Motor neuron (in vitro differentiated cells): ENCODE measurements around the gene STK26. TPM values are rescaled to one million over a fixed set of nuclear protein-coding genes. Genes with fewer than 3 reads are reported as not detected.
A peak's percentile ranks its signal among the peaks of the same experiment; 100 is the strongest.

ENCODE experiments used
- ATAC-seq, 8 experiments: fragments of 200-7000 bp; cut with Tn5 transposase; replicated peaks in 6 of 8; 2 replicates each; pipeline ENCODE4 v1.8.0; 2021; ENCODE audit warnings: mild to moderate bottlenecking in 8 of 8, moderate library complexity in 8 of 8
- H3K27ac ChIP-seq, 2 donors: fragments of 250-450 bp; sonication (Bioruptor Pico); 2 replicates each; pipeline ENCODE4 v1.9.0; 2021; ENCODE audit warnings: antibody characterized with exemption in 2 of 2, mild to moderate bottlenecking in 2 of 2, moderate library complexity in 1 of 2
- H3K4me1 ChIP-seq, 2 donors: fragments of 250-450 bp; sonication (Bioruptor Pico); replicated peaks in 1 of 2; 2 replicates each; pipeline ENCODE4 v1.6.1; 2021; ENCODE audit warnings: antibody characterized with exemption in 2 of 2, mild to moderate bottlenecking in 2 of 2, moderate library complexity in 1 of 2
- H3K4me3 ChIP-seq, 5 donors: fragments of 250-450 bp; sonication (Bioruptor Pico); 2 replicates each; pipeline ENCODE4 v1.9.0; 2021; ENCODE audit warnings: antibody characterized with exemption in 5 of 5, mild to moderate bottlenecking in 5 of 5, moderate library complexity in 4 of 5
- WGBS, 10 experiments: fragments of 450-650 bp; shearing (Covaris generic); methylation state at CpG; one replicate each; pipeline ENCODE4 v1.0.0; 2022; 5-methylcytosine and 5-hydroxymethylcytosine counted together
- in situ Hi-C, 9 experiments: fragments of 400-800 bp; cut with MboI; loops; one replicate each; pipeline ENCODE4 v1.15.0; 2021; ENCODE audit warnings: low sequenced_read_pairs in 9 of 9, low pct_unique_long_range_greater_than_20kb in 2 of 9; ENCODE audit not compliant: unreplicated experiment in 9 of 9
- total RNA-seq, 8 experiments: library from RNA; unstranded; fragments of 300-600 nt; gene quantifications; 2 replicates each; pipeline versions ENCODE4 v1.2.3 to v1.2.4, GENCODE V29; 2022

Gene STK26
- total RNA-seq, 8 experiments from 2014 or later = 3.7 to 45.0 (median 9.5) TPM

DNA sequence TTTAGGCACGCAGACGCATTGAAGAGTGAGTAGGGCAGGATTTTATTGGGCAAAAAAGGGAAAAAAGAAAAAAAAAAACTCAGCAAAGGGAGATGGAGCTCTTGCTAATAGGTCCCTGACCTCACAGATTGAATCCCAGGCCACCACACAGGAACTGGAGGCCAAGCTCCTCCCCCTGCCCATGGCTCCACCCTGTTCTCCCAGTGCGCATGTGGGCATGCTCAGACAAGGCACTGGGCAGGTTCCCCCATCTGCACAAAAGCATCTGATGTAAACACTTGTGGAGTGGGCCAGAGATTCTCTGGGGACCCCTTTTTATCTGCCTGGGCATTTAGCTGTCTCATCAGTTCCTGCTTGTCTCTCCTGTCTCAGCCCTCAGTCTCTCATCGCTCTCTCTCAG lies 95.3 kb downstream of the STK26 start:
- in situ Hi-C loops = no loop called here
- no peak overlapping the region for H3K27ac ChIP-seq
- H3K4me3 ChIP-seq = no peak overlapping the region
- peak in 1 of 8 experiments; percentile 52 for ATAC-seq
- H3K4me1 ChIP-seq = peaks cover 4 to 11% of the 10 kb centered on the region in 2 donors
- 60 to 100% (median 80%) methylated on average over 1 to 4 of the region's 4 CpGs; no CpG with 5 or more reads in 5 of the 10 experiments for WGBS, 10 experiments

- Histone ChIP-seq H3K4me1 (peaks cover 4 to 11% of the 10 kb centered on the region in 2 donors), H3K4me3 (no peak overlapping the region), H3K27ac (no peak overlapping the region)
- ATAC-seq = peak in 1 of 8 experiments; percentile 12
- in situ Hi-C loops = no loop called here
- WGBS, 10 experiments = 10 to 21% (median 17%) methylated on average over 1 to 3 of the region's 3 CpGs; no CpG with 5 or more reads in 7 of the 10 experiments
Measured at GRCh38 chrX:132119283-132119682, 96.2 kb downstream of the STK26 start.

GRCh38 chrX:132119821-132120515 lies 96.9 kb downstream of the STK26 start:
- Histone ChIP-seq H3K4me1 (peaks cover 4 to 11% of the 10 kb centered on the region in 2 donors), H3K4me3 (no peak overlapping the region), H3K27ac (no peak overlapping the region)
- ATAC-seq = peak in 7 of 8 experiments; percentile 20 to 74 (median 42)
- WGBS, 10 experiments = 0 to 17% (median 15%) methylated on average over 1 to 7 of the region's 12 CpGs; no CpG with 5 or more reads in 6 of the 10 experiments
- in situ Hi-C loops = no loop called here

GRCh38 chrX:132120913-132121312 lies 97.8 kb downstream of the STK26 start:
- in situ Hi-C loops = no loop called here
- WGBS, 10 experiments = 20 to 83% (median 50%) methylated on average over 1 to 4 of the region's 4 CpGs; no CpG with 5 or more reads in 6 of the 10 experiments
- H3K4me1 ChIP-seq = peaks cover 4 to 11% of the 10 kb centered on the region in 2 donors
- no peak for ATAC-seq
- no peak overlapping the region for H3K4me3 ChIP-seq
- no peak overlapping the region for H3K27ac ChIP-seq

Other genes with a start within 250 kb of the STK26 start
- under 1 TPM in 7 of 8 experiments, not detected in 1; 0.08 to 0.36 (median 0.16) TPM for gene FRMD7, start 104.7 kb downstream of the STK26 start, total RNA-seq
- 10 to 100 TPM; 16.6 to 34.8 (median 23.2) TPM for gene RAP2C, start 196.1 kb downstream of the STK26 start, total RNA-seq